NT2/D1 (cell line): ENCODE data around the gene POLR2C.

ENCODE experiments used
- DNase-seq: peaks from one replicate; pipeline ENCODE4 v3.0.0-alpha.2; 2011; ENCODE audit warnings: low read depth, low spot score
- H3K27me3 ChIP-seq: 2 replicates; pipeline ENCODE4 v1.6.0; 2011; ENCODE audit warnings: mild to moderate bottlenecking; ENCODE audit not compliant: insufficient read length, insufficient read depth
- H3K36me3 ChIP-seq: 2 replicates; pipeline ENCODE4 v1.6.1; 2011; ENCODE audit warnings: mild to moderate bottlenecking, low read length, mixed read lengths; ENCODE audit not compliant: insufficient read depth, insufficient read length
- H3K4me1 ChIP-seq: 2 replicates; pipeline ENCODE4 v1.5.1; 2011; ENCODE audit not compliant: insufficient read depth, insufficient read length
- H3K4me3 ChIP-seq: 2 replicates; pipeline ENCODE4 v1.5.1; 2011; ENCODE audit warnings: low read depth; ENCODE audit not compliant: insufficient read length
- H3K9ac ChIP-seq: 2 replicates; pipeline ENCODE4 v1.6.0; 2011; ENCODE audit warnings: low read depth; ENCODE audit not compliant: insufficient read length
- H3K9me3 ChIP-seq: 2 replicates; pipeline ENCODE4 v1.5.1; 2011; ENCODE audit warnings: mild to moderate bottlenecking, low read length; ENCODE audit not compliant: insufficient read depth
- SUZ12 ChIP-seq: IDR thresholded peaks from 2 replicates; pipeline ENCODE4 v1.6.1; 2011; ENCODE audit not compliant: insufficient read length, insufficient read depth; ENCODE audit errors: extremely low read depth
- YY1 ChIP-seq: IDR thresholded peaks from 2 replicates; pipeline ENCODE4 v1.6.1; 2011; ENCODE audit not compliant: insufficient read length, insufficient read depth
- ZNF274 ChIP-seq: IDR thresholded peaks from 2 replicates; pipeline ENCODE4 v1.6.1; 2011; ENCODE audit warnings: mild to moderate bottlenecking, low read depth, low read length

The POLR2C gene

DNA sequence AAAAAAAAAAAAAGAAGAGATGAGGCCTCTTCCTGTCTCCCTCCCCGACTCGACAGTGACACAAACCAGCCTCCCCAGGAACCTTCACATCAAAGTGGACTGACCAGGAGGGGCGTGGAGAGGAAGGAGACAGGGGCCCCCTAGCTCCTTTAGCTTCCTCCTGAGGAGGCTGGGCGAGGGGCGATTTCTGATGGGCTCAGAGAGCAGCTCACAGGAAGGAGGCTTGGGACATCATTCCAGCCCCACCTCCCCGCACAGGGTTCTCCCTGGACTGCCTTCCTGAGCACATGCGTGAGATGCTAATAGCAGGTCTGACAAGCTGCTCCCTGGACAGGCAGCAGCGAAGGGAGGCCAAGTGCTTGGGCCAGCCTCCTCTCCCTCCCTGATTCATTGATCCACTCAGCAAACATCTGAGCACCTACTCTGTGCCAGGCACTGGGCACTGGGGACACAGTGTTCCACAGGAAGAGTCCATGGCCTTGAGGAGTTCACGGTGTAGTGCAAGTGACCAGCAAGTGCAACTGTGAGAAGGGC is 38.2 kb downstream of the POLR2C start:
- Histone ChIP-seq H3K4me1 (peaks cover 11% of the 10 kb centered on the region), H3K9ac (no peak overlapping the region), H3K4me3 (no peak overlapping the region), H3K27me3 (no peaks in the 10 kb centered on the region), H3K36me3 (no peaks in the 10 kb centered on the region), H3K9me3 (no peaks in the 10 kb centered on the region)
- no peak for DNase-seq
- TF ChIP-seq SUZ12 (no peak), YY1 (no peak), ZNF274 (no peak)

DNA sequence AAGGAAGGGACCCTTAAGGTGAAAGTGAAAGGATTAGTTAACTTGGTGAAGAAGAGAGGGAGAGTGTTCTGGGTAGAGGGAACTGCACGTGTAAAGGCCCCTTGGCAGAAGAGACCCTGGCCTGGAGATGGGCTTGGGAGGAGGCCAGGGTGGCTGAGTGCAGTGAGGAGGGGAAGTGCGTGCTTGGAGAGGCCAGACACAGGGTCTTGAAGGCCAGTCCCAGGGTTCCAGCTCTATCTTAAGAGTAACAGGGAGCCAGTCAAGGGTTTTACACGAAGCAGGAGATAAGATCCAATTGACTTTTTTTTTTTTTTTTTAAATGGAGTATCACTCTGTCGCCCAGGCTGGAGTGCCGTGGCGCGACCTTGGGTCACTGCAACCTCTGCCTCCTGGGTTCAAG is 39.0 kb downstream of the POLR2C start:
- peaks cover 11% of the 10 kb centered on the region for H3K4me1 ChIP-seq
- no peak for DNase-seq
- TF ChIP-seq YY1 (no peak), SUZ12 (no peak), ZNF274 (no peak)
- no peak overlapping the region for H3K4me3 ChIP-seq
- no peak overlapping the region for H3K9ac ChIP-seq
- H3K27me3 ChIP-seq = no peaks in the 10 kb centered on the region
- H3K9me3 ChIP-seq = no peaks in the 10 kb centered on the region
- H3K36me3 ChIP-seq = no peaks in the 10 kb centered on the region

DNA sequence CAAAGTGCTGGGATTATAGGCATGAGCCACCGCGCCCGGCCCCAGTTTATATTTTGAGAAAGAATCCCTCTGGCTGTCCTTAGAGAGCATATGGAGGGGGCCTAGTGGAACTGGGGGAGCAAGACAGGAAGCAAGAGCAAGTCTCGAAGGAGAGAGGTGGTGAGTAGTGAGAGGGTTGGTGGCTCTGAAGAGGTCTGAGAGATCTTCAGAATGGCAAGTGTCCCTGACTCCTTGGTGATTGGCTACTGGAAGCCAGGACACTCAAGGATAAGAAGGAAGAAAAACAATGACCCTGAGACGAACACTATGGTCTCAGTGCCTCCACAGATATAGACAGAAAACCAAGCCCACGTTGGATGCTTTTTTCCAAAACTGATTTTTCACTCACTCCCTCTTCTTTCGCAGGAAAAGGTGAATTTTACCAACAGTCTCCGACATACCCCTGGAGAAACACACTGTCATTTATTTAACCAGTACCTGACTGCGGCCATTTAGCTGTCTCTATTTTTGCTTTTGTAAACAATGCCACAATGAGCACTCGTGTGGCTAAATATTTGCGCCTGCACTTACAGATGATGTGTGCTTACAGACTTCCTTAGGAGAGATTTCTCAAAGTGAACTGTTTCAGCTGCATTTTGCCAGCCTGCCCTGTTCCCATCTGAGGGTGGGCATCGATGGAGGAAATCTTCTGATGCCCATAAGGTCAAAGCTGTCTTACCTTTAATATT is 39.7 kb downstream of the POLR2C start:
- no peak for DNase-seq
- Histone ChIP-seq H3K9ac (no peak overlapping the region), H3K9me3 (no peaks in the 10 kb centered on the region), H3K4me1 (peaks cover 14% of the 10 kb centered on the region), H3K27me3 (no peaks in the 10 kb centered on the region), H3K4me3 (no peak overlapping the region), H3K36me3 (no peaks in the 10 kb centered on the region)
- TF ChIP-seq YY1 (no peak), ZNF274 (no peak), SUZ12 (no peak)

DNA sequence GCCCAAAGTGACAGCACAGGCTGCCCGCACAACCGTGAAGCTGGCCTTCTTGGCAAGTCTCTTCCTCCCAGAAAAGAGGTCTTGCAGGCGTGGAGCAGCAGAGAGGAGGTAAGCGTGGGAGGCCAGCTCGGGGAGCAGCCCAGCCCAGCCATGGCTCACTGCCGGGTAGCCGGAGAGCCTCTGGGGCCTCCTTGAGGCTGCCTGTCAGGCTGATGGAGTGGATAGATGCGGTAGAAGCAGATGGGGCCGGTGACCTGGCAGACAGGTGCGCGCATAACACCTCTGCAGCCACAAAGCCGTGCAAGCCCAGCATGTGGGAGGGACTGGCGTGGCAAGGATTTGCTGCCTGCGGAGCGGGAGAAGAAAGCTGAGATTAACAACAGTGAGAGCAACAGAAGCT is 40.9 kb downstream of the POLR2C start:
- peaks cover 23% of the 10 kb centered on the region for H3K4me1 ChIP-seq
- no peaks in the 10 kb centered on the region for H3K9me3 ChIP-seq
- H3K9ac ChIP-seq = no peak overlapping the region
- H3K4me3 ChIP-seq = no peak overlapping the region
- no peaks in the 10 kb centered on the region for H3K27me3 ChIP-seq
- H3K36me3 ChIP-seq = no peaks in the 10 kb centered on the region
- TF ChIP-seq ZNF274 (no peak), SUZ12 (no peak), YY1 (no peak)
- no peak for DNase-seq

DNA sequence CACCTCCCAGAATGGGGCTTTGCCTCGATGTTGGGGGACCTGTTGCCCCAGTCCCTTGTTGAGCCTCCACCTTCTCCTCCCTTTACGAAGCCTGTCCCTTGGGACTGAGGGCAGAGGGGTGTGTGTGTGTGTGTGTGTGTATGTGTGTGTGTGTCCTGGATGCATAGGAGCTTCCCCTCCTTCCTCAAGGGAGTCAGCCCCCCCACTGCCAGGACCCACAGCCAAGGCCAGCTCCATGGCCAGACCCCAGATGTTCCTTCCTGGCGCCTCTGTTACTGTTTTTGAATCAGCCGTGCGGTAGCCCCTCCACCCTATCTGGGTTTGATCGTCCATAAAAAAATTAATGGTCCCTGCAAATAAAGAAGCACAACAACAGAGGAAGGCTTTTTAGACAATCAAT is 41.5 kb downstream of the POLR2C start:
- Histone ChIP-seq H3K36me3 (no peaks in the 10 kb centered on the region), H3K27me3 (no peaks in the 10 kb centered on the region), H3K4me1 (peaks cover 26% of the 10 kb centered on the region), H3K9ac (no peak overlapping the region), H3K4me3 (no peak overlapping the region), H3K9me3 (no peaks in the 10 kb centered on the region)
- DNase-seq = no peak
- TF ChIP-seq YY1 (no peak), SUZ12 (no peak), ZNF274 (no peak)

DNA sequence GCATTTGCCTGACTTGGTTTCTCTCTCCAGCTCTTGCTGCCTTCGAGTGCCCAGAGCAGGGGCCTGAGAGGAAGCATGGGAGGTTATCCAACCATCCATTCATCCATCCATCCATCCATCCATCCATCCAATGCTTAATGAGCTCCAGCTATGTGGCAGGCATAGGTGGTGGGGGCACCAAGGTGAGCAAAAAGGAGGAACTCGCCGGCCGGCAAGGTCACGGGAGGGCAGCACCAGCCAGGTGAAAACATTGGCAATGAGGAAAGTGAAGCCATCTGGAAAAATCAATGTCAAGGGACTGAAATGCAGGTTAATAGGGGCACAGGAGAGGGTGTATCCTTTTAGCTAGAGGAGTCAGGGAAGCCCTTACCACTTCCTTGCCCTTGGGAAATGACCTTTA is 42.0 kb downstream of the POLR2C start:
- no peaks in the 10 kb centered on the region for H3K36me3 ChIP-seq

DNA sequence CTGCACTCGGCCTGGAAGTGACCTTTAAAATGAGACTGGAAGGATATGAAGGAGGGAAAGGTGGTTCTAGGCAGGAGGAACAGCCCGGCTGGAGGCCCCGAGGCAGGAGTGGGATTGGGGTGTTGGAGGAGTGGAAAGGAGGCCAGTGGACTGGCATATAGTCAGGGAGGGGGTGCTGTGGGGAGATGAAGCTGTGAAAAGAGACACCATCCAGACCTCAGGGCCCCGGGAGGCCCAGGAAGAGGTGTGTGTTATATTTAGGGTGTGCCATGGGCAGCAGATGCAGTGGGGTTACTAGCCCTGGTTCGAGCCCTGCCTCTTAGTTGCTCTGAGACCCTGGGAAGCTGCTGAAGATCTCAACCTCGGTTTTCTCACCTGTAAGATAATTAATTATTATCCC is 42.7 kb downstream of the POLR2C start:
- Histone ChIP-seq H3K27me3 (no peaks in the 10 kb centered on the region), H3K4me1 (peaks cover 30% of the 10 kb centered on the region), H3K9ac (no peak overlapping the region), H3K9me3 (no peaks in the 10 kb centered on the region), H3K36me3 (no peaks in the 10 kb centered on the region), H3K4me3 (no peak overlapping the region)
- DNase-seq = no peak
- TF ChIP-seq SUZ12 (no peak), YY1 (no peak), ZNF274 (no peak)

More for the DNA sequence above, 42.0 kb downstream of the POLR2C start:
- Histone ChIP-seq H3K27me3 (no peaks in the 10 kb centered on the region), H3K9ac (no peak overlapping the region), H3K4me3 (no peak overlapping the region), H3K9me3 (no peaks in the 10 kb centered on the region), H3K4me1 (peaks cover 26% of the 10 kb centered on the region)
- DNase-seq = no peak
- TF ChIP-seq SUZ12 = no peak
- no peak for TF ChIP-seq YY1
- no peak for TF ChIP-seq ZNF274
